Gastroesophageal sphincter (tissue), 3 donors: ENCODE data around the gene PLCB1.

Experiments used
- CTCF ChIP-seq, 4 experiments: fragments of 200-600 bp in 2 of 4; fragments of 450-650 bp in 2 of 4; sonication (generic) in 1 of 4; IDR thresholded peaks; one replicate each; pipeline ENCODE4 v1.5.1; 2017 to 2019; ENCODE audit warnings: antibody characterized with exemption in 4 of 4, mild to moderate bottlenecking in 2 of 4, moderate library complexity in 2 of 4
- EP300 ChIP-seq: sonication (generic); formaldehyde crosslinking; IDR thresholded peaks from one replicate; pipeline ENCODE4 v1.6.1; 2017; ENCODE audit warnings: antibody characterized with exemption, mild to moderate bottlenecking

GRCh38 chr20:8524101-8525016 is 392.3 kb downstream of the PLCB1 start:
- no peak for TF ChIP-seq CTCF (IDR thresholded peaks at IDR 0.05)
- TF ChIP-seq EP300, result no peak
